K562 (cell line): ENCODE measurements around the gene ZNF761. TPM values are rescaled to one million over a fixed set of nuclear protein-coding genes. Genes with fewer than 3 reads are reported as not detected.
"Not testable (repeated sequence)": the region's sequence is repeated elsewhere in the genome, so short reads cannot be mapped to it uniquely, and the experiment has no call there.

Experiments
- ATAC-seq: fragments of 200-7000 bp; cut with Tn5 transposase; 3 replicates; pipeline ENCODE4 v1.9.1; 2020; ENCODE audit warnings: moderate library complexity
- BruUV-seq: library from RNA; stranded (reverse); fragments of 400-500 nt; replicated peaks from 2 replicates; lab custom pipeline; 2021; lab: Mats Ljungman, UMichigan
- CTCF ChIA-PET: fragments of 300-600 bp; formaldehyde crosslinking; extraction: SDS; loops from one replicate; lab custom pipeline; 2021; ENCODE audit warnings: low intra/inter-chr PET ratio; lab: Yijun Ruan, JAX
- POLR2A ChIA-PET: fragments of 300-600, 350-650 bp; sonication (Branson Sonifier 250); formaldehyde crosslinking; extraction: SDS; loops from one replicate; lab custom pipeline; 2021; ENCODE audit warnings: antibody characterized with exemption, inconsistent platforms; lab: Yijun Ruan, JAX
- DNase-seq, 4 experiments: peaks; one replicate each; pipeline versions ENCODE4 v3.0.0 to v3.0.0-alpha.2; 2011 to 2018; ENCODE audit warnings: low spot score in 3 of 4, mixed read lengths in 3 of 4; ENCODE audit errors: extremely low read depth in 1 of 4
- FAIRE-seq: peaks from 2 replicates; lab custom pipeline; 2011; peaks lifted over from hg19 to GRCh38; lab: Jason Lieb, UNC
- H2AFZ ChIP-seq: 2 replicates; pipeline ENCODE4 v1.6.0; 2011; ENCODE audit warnings: low read depth, low read length, control low read depth, inconsistent platforms
- H3K27ac ChIP-seq: fragments of 200-600 bp; 3 replicates; pipeline ENCODE4 v1.8.0; 2011; ENCODE audit warnings: low read depth, mild to moderate bottlenecking, control low read depth, inconsistent platforms, low read length, moderate library complexity, mixed read lengths; ENCODE audit errors: extremely low read depth
- H3K27me3 ChIP-seq, 2 experiments: fragments of 300-600 bp in 1 of 2; 2 replicates in 1 of 2; 3 replicates in 1 of 2; pipeline versions ENCODE4 v1.6.0 to v1.8.0; 2011; ENCODE audit warnings: inconsistent platforms in 2 of 2, low read length in 2 of 2, mild to moderate bottlenecking in 1 of 2, mixed read lengths in 1 of 2, moderate library complexity in 1 of 2; ENCODE audit not compliant: control insufficient read depth in 2 of 2, insufficient read depth in 2 of 2
- H3K36me3 ChIP-seq: fragments of 300-600 bp; 3 replicates; pipeline ENCODE4 v1.8.0; 2011; ENCODE audit warnings: mild to moderate bottlenecking, low read length, inconsistent platforms; ENCODE audit not compliant: control insufficient read depth, insufficient read depth
- H3K4me1 ChIP-seq, 2 experiments: fragments of 200-600 bp in 1 of 2; replicated peaks in 1 of 2; 2 replicates in 1 of 2; 3 replicates in 1 of 2; pipeline versions ENCODE4 v1.5.1 to v1.8.0; 2011; ENCODE audit warnings: inconsistent platforms in 2 of 2, low read length in 2 of 2, mild to moderate bottlenecking in 1 of 2, mixed read lengths in 1 of 2, moderate library complexity in 1 of 2; ENCODE audit not compliant: control insufficient read depth in 2 of 2, insufficient read depth in 2 of 2
- H3K4me2 ChIP-seq: 2 replicates; pipeline ENCODE4 v1.6.1; 2011; ENCODE audit warnings: low read length, control low read depth, inconsistent platforms, mixed read lengths; ENCODE audit not compliant: insufficient read depth
- H3K4me3 ChIP-seq: fragments of 200-600 bp; sonication (generic), shearing (Covaris generic); 2 replicates; pipeline ENCODE4 v1.5.1; 2016; ENCODE audit warnings: control low read depth, inconsistent platforms
- H3K79me2 ChIP-seq: fragments of 200-600 bp; 3 replicates; pipeline ENCODE4 v1.8.0; 2011; ENCODE audit warnings: low read length, inconsistent platforms; ENCODE audit not compliant: control insufficient read depth, insufficient read depth
- H3K9ac ChIP-seq, 2 experiments: 2 replicates each; pipeline versions ENCODE4 v1.6.0 to v1.6.1; 2011; ENCODE audit warnings: low read depth in 2 of 2, low read length in 2 of 2, control low read depth in 1 of 2, inconsistent platforms in 1 of 2, mild to moderate bottlenecking in 1 of 2, mixed read lengths in 1 of 2; ENCODE audit not compliant: insufficient read depth in 1 of 2
- H3K9me1 ChIP-seq: one replicate; pipeline ENCODE4 v1.6.0; 2011; ENCODE audit warnings: inconsistent platforms, mild to moderate bottlenecking, low read length, moderate library complexity; ENCODE audit not compliant: control insufficient read depth, insufficient read depth
- H3K9me3 ChIP-seq: replicated peaks from 2 replicates; pipeline ENCODE4 v1.5.1; 2011; ENCODE audit warnings: low read depth, low read length, inconsistent platforms; ENCODE audit not compliant: control insufficient read depth, insufficient read depth
- H4K20me1 ChIP-seq: replicated peaks from 2 replicates; pipeline ENCODE4 v1.6.1; 2011; ENCODE audit warnings: low read length, inconsistent platforms, mixed read lengths; ENCODE audit not compliant: control insufficient read depth, insufficient read depth
- HDGF ChIP-seq: fragments of 450-650 bp; IDR thresholded peaks from 2 replicates; pipeline ENCODE4 v1.6.1; 2016
- OTX1 ChIP-seq: fragments of 450-650 bp; formaldehyde crosslinking; IDR thresholded peaks from 2 replicates; pipeline ENCODE4 v1.4.0; 2022; ENCODE audit warnings: mild to moderate bottlenecking
- ZNF512 ChIP-seq: IDR thresholded peaks from 2 replicates; pipeline ENCODE4 v1.6.1; 2016; ENCODE audit warnings: missing genetic modification characterization, missing compliant biosample characterization
- WGBS: fragments of 100-300 bp; shearing (Covaris generic); methylation state at CpG from one replicate; pipeline ENCODE4 v1.1.6; 2016; ENCODE audit warnings: low coverage, mixed read lengths; ENCODE audit not compliant: insufficient coverage; ENCODE audit errors: missing lambda C conversion rate; 5-methylcytosine and 5-hydroxymethylcytosine counted together
- in situ Hi-C: fragments of 300-500 bp; cut with MboI; formaldehyde crosslinking; loops from 4 replicates; pipeline ENCODE4 v1.15.0; 2018; ENCODE audit warnings: inconsistent platforms, mixed read lengths
- intact Hi-C: fragments of 100-400 bp; cut with micrococcal nuclease; formaldehyde crosslinking; loops from 2 replicates; pipeline ENCODE4 v1.14.2; 2022
- polyA plus RNA-seq, 8 experiments: library from polyadenylated mRNA; depleted of rRNA in 4 of 8; stranded (reverse) in 5 of 8; unstranded in 3 of 8; fragments of >200 nt; fragmentation: Nextera tagmentation in 2 of 8; fragmentation: Illumina TruSeq in 1 of 8; extraction: Ambion mirVana in 2 of 8; extraction: Trizol in 1 of 8; gene quantifications; 2 replicates each; pipeline versions ENCODE4 v1.2.1 to v1.2.3, GENCODE V29; 2011 to 2014; ENCODE audit warnings: inconsistent platforms in 1 of 8, missing spikeins in 1 of 8
- total RNA-seq, 7 experiments: library from RNA; depleted of rRNA in 6 of 7; stranded (reverse); fragments of >200 nt in 6 of 7; fragmentation: Illumina TruSeq in 2 of 7; extraction: Trizol in 2 of 7; gene quantifications; 2 replicates each; pipeline versions ENCODE4 v1.2.1 to v1.2.3, GENCODE V29; 2011 to 2021; ENCODE audit warnings: low replicate concordance in 1 of 7

The ZNF761 gene
- total and polyA plus RNA-seq, 9 of the 15 experiments (the other 6 are each of a cell fraction or from before 2014, with no cell fraction given) = 10.3 to 30.2 (median 17.0) TPM

GRCh38 chr19:53395840-53396524 is 35.8 kb upstream of the ZNF761 start:
- TF ChIP-seq ZNF512 (tag) = 0 out of 2 replicates have a peak, but pooled peaks have one; percentile 26
- 0 out of 2 replicates have a peak, but pooled peaks have one; percentile 39 for TF ChIP-seq OTX1 (CRISPR knock-in tag)
- 0 out of 2 replicates have a peak, but pooled peaks have one; percentile 63 for TF ChIP-seq HDGF
- H3K27me3 ChIP-seq, CTCF ChIA-PET, FAIRE-seq, DNase-seq, intact Hi-C loops, H3K9me1 ChIP-seq, H3K9me3 ChIP-seq, in situ Hi-C loops, H4K20me1 ChIP-seq: not testable (repeated sequence)
- H3K4me1 ChIP-seq = peaks cover 8 to 12% of the 10 kb centered on the region in 2 experiments; a peak in 4 of 5 replicates
- peak overlapping the region; percentile 90; the same call in 1 of the 2 replicates for H2AFZ ChIP-seq
- H3K79me2 ChIP-seq = peaks cover 18% of the 10 kb centered on the region
- TSS peak; percentile 62 for BruUV-seq
- POLR2A ChIA-PET = interaction anchor here (1.2 kb wide), 1 partner anchor 43 kb away, joined by 3 read pairs; no protein-coding TSS in a partner anchor
- H3K36me3 ChIP-seq = peaks cover 23% of the 10 kb centered on the region; the same call in 2 of the 3 replicates
- ATAC-seq = peak; percentile 43
- H3K27ac ChIP-seq = peak overlapping the region; percentile 82; the same call in 2 of the 3 replicates
- WGBS = 10% methylated on average over 9 of the region's 9 CpGs
- H3K9ac ChIP-seq = peak overlapping the region; percentile 87 to 92
- H3K4me3 ChIP-seq = peak overlapping the region; percentile 67
- peak overlapping the region; percentile 85 for H3K4me2 ChIP-seq
